ENCODE results near the gene SIAH2. TPM values are rescaled to one million over a fixed set of nuclear protein-coding genes. Genes with fewer than 3 reads are reported as not detected.

Gene SIAH2
- total and polyA plus RNA-seq, 9 of the 15 experiments (the other 6 are each of a cell fraction or from before 2014, with no cell fraction given) = 4.8 to 39.0 (median 29.9) TPM

DNA sequence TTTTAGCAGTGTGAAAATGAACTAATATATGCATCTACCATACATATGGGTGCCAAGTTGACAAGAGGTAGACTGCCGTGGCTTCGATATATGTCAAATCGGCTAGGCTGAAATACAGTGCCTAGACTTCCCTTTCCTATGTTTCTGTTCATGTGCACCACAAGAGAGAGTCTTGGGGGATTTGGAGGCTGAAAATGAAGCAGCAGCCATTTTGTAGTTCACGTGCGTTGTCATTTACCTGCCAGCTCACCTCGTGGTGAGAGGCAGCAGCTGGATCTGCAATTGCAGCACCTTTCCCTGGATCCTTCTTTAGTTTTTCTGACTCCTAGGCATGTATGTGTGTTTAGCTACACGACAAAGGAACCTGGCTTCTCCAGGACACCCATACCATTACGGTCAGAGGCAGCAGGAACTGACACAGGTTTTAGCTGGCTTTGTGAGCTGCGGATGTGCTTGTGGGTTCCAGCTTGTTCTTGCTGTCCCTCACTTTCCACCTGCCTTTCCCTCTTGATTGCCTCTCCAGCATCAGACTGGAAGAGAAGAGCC lies 40.5 kb upstream of the SIAH2 start:
- H3K36me3 ChIP-seq (ENCODE audit: control insufficient read depth, insufficient read depth, low read length) = no peaks in the 10 kb centered on the region
- DNase-seq (ENCODE audit: extremely low read depth in 1 of 4, low spot score in 3 of 4) = no peak
- FAIRE-seq = peak; percentile 23
- CTCF ChIA-PET (ENCODE audit: low intra/inter-chr PET ratio) = no interaction called here
- in situ Hi-C loops (cut with MboI) = no loop called here
- 16% methylated on average over 9 of the region's 9 CpGs for WGBS (ENCODE audit: insufficient coverage, low coverage, missing lambda C conversion rate)
- peak overlapping the region; percentile 82 for H2AFZ ChIP-seq (ENCODE audit: low read depth, low read length)
- ATAC-seq = no peak
- no peaks in the 10 kb centered on the region for H3K4me1 ChIP-seq (replicated peaks in 1 of 2; ENCODE audit: control insufficient read depth in 2 of 2, insufficient read depth in 2 of 2, low read length in 2 of 2)
- no peak overlapping the region for H3K4me3 ChIP-seq
- no peaks in the 10 kb centered on the region for H3K9me1 ChIP-seq (ENCODE audit: control insufficient read depth, insufficient read depth, low read length)
- H3K27me3 ChIP-seq (ENCODE audit: control insufficient read depth in 2 of 2, insufficient read depth in 2 of 2, low read length in 2 of 2) = peaks cover 7 to 29% of the 10 kb centered on the region in 2 experiments
- no peak overlapping the region for H3K27ac ChIP-seq (ENCODE audit: extremely low read depth, low read depth, low read length)
- H3K9me3 ChIP-seq (replicated peaks; ENCODE audit: control insufficient read depth, insufficient read depth, low read depth, low read length) = no peaks in the 10 kb centered on the region
- H4K20me1 ChIP-seq (replicated peaks; ENCODE audit: control insufficient read depth, insufficient read depth, low read length) = no peaks in the 10 kb centered on the region
- POLR2A ChIA-PET = no interaction called here
- H3K9ac ChIP-seq (ENCODE audit: insufficient read depth in 1 of 2, low read depth in 2 of 2, low read length in 2 of 2) = no peak overlapping the region; a peak in 1 of 4 replicates
- TF ChIP-seq, protein P1, sequence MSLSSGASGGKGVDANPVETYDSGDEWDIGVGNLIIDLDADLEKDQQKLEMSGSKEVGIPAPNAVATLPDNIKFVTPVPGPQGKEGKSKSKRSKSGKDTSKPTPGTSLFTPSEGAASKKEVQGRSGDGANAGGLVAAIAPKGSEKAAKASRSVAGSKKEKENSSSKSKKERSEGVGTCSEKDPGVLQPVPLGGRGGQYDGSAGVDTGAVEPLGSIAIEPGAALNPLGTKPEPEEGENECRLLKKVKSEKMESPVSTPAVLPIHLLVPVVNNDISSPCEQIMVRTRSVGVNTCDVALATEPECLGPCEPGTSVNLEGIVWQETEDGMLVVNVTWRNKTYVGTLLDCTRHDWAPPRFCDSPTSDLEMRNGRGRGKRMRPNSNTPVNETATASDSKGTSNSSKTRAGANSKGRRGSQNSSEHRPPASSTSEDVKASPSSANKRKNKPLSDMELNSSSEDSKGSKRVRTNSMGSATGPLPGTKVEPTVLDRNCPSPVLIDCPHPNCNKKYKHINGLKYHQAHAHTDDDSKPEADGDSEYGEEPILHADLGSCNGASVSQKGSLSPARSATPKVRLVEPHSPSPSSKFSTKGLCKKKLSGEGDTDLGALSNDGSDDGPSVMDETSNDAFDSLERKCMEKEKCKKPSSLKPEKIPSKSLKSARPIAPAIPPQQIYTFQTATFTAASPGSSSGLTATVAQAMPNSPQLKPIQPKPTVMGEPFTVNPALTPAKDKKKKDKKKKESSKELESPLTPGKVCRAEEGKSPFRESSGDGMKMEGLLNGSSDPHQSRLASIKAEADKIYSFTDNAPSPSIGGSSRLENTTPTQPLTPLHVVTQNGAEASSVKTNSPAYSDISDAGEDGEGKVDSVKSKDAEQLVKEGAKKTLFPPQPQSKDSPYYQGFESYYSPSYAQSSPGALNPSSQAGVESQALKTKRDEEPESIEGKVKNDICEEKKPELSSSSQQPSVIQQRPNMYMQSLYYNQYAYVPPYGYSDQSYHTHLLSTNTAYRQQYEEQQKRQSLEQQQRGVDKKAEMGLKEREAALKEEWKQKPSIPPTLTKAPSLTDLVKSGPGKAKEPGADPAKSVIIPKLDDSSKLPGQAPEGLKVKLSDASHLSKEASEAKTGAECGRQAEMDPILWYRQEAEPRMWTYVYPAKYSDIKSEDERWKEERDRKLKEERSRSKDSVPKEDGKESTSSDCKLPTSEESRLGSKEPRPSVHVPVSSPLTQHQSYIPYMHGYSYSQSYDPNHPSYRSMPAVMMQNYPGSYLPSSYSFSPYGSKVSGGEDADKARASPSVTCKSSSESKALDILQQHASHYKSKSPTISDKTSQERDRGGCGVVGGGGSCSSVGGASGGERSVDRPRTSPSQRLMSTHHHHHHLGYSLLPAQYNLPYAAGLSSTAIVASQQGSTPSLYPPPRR (CRISPR knock-in tag; IDR thresholded peaks at IDR 0.05; ENCODE audit: borderline replicate concordance) = no peak
- TF ChIP-seq YY1 (IDR thresholded peaks at IDR 0.05; ENCODE audit: borderline replicate concordance in 1 of 3, control insufficient read depth in 1 of 3, extremely low read depth in 1 of 3, insufficient read depth in 3 of 3, insufficient read length in 1 of 3, insufficient replicate concordance in 2 of 3, low read depth in 1 of 3, low read length in 2 of 3) = peak in 1 of 3 experiments; percentile 59
- H3K79me2 ChIP-seq (ENCODE audit: control insufficient read depth, insufficient read depth, low read length) = no peaks in the 10 kb centered on the region
- H3K4me2 ChIP-seq (ENCODE audit: insufficient read depth, low read length) = peak overlapping the region; percentile 47
- intact Hi-C loops (cut with micrococcal nuclease) = no loop called here
- BruUV-seq (replicated peaks) = no TSS peak
